ENCODE results near the gene OTP.

OTP gene

GRCh38 chr5:77640589-77641396 is 2.3 kb upstream of the OTP start:
- DNase-seq (ENCODE audit: low read depth in 3 of 3, low spot score in 1 of 3): no peak

- no peak for DNase-seq (ENCODE audit: low read depth in 3 of 3, low spot score in 1 of 3)
Observed at GRCh38 chr5:77638763-77639671, 504 bp upstream of the OTP start.

- DNase-seq (ENCODE audit: low read depth in 3 of 3, low spot score in 1 of 3): no peak
Observed at GRCh38 chr5:77637170-77637997, 1.1 kb downstream of the OTP start.

GRCh38 chr5:77636641-77637169 is 1.8 kb downstream of the OTP start:
- no peak for DNase-seq (ENCODE audit: low read depth in 3 of 3, low spot score in 1 of 3)

- DNase-seq (ENCODE audit: low read depth in 3 of 3, low spot score in 1 of 3): no peak
Observed at GRCh38 chr5:77635917-77636640, 2.4 kb downstream of the OTP start.

GRCh38 chr5:77635067-77635916 is 3.2 kb downstream of the OTP start:
- no peak for DNase-seq (ENCODE audit: low read depth in 3 of 3, low spot score in 1 of 3)

GRCh38 chr5:77633709-77634108 is 4.8 kb downstream of the OTP start:
- DNase-seq (ENCODE audit: low read depth in 3 of 3, low spot score in 1 of 3): no peak

GRCh38 chr5:77633207-77633675 is 5.3 kb downstream of the OTP start:
- no peak for DNase-seq (ENCODE audit: low read depth in 3 of 3, low spot score in 1 of 3)

GRCh38 chr5:77632526-77633206 is 5.8 kb downstream of the OTP start:
- DNase-seq (ENCODE audit: low read depth in 3 of 3, low spot score in 1 of 3): no peak

GRCh38 chr5:77630114-77630680 is 8.3 kb downstream of the OTP start:
- no peak for DNase-seq (ENCODE audit: low read depth in 3 of 3, low spot score in 1 of 3)

- DNase-seq (ENCODE audit: low read depth in 3 of 3, low spot score in 1 of 3): no peak
Observed at GRCh38 chr5:77629509-77630113, 8.9 kb downstream of the OTP start.

- DNase-seq (ENCODE audit: low read depth in 3 of 3, low spot score in 1 of 3): no peak
Observed at GRCh38 chr5:77628840-77629508, 9.5 kb downstream of the OTP start.

- DNase-seq (ENCODE audit: low read depth in 3 of 3, low spot score in 1 of 3): no peak
Observed at GRCh38 chr5:77627869-77628674, 10.4 kb downstream of the OTP start.

- DNase-seq (ENCODE audit: low read depth in 3 of 3, low spot score in 1 of 3): no peak
Observed at GRCh38 chr5:77623203-77623740, 15.2 kb downstream of the OTP start.

- no peak for DNase-seq (ENCODE audit: low read depth in 3 of 3, low spot score in 1 of 3)
Observed at GRCh38 chr5:77621440-77621839, 17.1 kb downstream of the OTP start.

- no peak for DNase-seq (ENCODE audit: low read depth in 3 of 3, low spot score in 1 of 3)
Observed at GRCh38 chr5:77620405-77620804, 18.1 kb downstream of the OTP start.
